ENCODE measurements around the gene KCTD12.
A peak's percentile ranks its signal among the peaks of the same experiment; 100 is the strongest.

The KCTD12 gene

GRCh38 chr13:76888421-76888820 lies 2.2 kb upstream of the KCTD12 start:
- DNase-seq (ENCODE audit: low read depth in 1 of 2, low spot score in 1 of 2): no peak

DNA sequence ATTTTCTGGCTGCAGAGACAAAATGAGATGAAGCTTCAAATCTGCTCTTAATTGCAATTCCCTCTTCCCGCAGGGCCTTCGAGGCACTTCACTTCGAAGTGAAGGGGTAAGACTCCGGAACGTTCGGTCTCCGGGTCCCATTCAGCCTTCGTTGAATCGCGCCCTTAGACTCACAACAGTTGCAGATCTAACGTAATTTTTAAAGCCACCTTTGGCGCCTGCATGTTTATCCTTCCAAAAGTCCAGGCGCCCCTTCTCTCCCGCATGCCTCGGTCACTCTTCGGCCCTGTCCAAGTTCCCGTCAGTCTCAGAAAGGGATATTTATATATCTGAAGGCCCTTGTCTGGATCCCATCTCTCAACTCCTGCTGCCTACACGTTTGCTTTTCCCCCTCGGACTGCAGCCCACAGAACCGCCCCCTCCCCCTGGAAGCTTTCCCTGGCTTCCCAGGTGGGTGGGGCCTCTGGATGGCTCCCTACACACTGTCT lies 915 bp upstream of the KCTD12 start:
- no peak for DNase-seq (ENCODE audit: low read depth in 1 of 2, low spot score in 1 of 2)

DNA sequence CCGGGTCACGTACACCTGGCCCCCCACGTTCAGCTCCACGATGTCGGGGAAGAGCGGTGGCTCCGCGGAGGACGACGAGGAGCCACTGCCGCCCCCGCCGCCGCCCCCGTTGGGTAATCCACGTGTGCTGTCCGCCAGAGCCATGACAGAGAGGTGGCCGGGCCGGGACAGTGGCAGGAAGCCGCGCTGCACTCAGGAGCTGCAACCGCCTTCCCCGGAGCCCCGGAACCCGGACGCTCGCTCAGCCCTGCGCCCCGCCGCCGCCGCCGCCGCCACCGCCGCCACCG lies 257 bp downstream of the KCTD12 start:
- peak in 1 of 2 donors; percentile 35 for DNase-seq (ENCODE audit: low read depth in 1 of 2, low spot score in 1 of 2)

- DNase-seq (ENCODE audit: low read depth in 1 of 2, low spot score in 1 of 2): peak; percentile 18 to 28
Observed at GRCh38 chr13:76885203-76886004, 801 bp downstream of the KCTD12 start.

DNA sequence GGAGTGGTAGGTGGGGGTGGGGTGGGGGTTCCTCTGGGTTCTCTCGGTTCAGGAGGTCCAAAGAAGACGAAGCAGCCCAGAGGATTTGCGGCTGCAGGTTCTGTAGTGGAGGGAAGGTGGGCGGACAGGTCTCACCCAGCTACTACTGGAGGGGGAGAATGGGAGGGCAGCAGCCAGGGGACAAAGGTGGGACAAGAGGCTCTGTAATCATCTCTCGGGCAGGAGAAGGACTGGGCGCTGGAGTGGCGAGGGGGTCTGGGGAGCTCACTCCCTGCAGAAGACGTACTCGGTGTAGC lies 1.4 kb downstream of the KCTD12 start:
- DNase-seq (ENCODE audit: low read depth in 1 of 2, low spot score in 1 of 2): no peak

DNA sequence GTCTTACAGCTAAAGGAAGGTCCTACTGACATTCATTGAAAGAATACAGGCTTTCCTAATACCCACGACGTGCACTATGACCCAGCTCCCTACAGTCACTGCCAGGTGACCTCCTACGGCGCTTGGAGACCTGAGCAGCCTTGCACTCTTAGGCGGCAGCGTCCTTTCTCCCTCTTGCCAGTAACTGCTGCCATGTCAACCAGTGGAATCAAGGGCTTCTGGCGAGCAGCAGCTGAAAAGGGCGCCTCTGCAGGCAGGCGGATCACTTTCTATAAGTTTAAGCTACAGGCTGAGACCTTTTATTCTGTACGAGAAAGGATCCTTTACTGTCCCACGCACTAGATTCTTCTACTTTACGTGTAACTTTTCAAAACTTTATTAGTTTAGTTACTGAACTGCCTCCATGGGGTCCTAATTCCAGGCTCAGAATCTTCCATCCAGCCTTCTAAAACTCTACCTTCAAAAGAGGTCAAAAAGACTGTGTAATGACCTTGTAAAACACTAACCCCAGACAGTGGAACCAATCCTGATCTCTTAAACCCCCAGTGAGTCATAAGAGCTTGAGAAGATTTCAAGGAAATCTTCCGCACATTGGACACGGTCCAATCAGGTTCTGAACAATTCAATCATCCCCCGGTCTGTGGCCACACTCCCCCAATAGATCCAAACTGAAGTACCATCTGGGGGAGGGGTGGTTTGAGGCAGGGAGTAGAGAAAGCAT lies 1.9 kb downstream of the KCTD12 start:
- no peak for DNase-seq (ENCODE audit: low read depth in 1 of 2, low spot score in 1 of 2)

DNA sequence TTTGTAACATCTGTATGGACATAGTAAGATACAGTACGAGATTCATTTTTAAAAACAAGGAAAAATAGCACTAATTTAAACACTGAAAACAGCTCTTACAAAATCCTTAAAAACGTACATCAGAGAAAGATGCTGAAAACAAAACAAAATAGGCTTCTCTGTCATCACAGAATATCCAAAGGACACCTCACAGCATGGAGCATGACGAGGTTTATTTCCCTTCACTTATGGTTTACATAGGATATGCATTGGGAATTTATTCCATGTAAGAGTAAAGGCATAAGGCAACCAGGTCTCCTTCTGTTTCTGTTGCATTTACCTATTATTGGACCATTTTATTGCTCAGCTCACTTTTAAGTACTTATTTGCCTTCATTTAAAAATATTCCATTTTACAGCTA lies 3.0 kb downstream of the KCTD12 start:
- DNase-seq (ENCODE audit: low read depth in 1 of 2, low spot score in 1 of 2): no peak

DNA sequence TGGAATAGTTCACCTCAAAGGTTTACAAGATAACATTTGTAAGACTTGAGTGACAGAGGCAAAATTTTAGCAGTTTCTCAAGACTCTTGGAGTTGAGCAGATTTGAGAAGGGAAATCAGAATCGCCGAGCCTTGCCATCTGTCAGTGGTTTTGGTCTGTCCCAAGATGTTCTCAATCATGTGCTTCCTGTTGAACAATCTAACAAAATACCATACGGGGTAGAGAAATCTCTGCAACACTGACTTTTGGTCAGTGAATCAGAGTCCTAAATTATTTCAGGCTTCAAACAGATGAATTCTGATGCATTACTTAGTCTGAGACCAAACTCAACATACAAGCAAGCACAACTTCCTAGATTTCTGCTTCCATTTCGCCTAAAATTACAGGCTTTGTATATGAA lies 3.8 kb downstream of the KCTD12 start:
- DNase-seq (ENCODE audit: low read depth in 1 of 2, low spot score in 1 of 2): no peak

GRCh38 chr13:76879883-76880270 lies 6.3 kb downstream of the KCTD12 start:
- DNase-seq (ENCODE audit: low read depth in 1 of 2, low spot score in 1 of 2): no peak

DNA sequence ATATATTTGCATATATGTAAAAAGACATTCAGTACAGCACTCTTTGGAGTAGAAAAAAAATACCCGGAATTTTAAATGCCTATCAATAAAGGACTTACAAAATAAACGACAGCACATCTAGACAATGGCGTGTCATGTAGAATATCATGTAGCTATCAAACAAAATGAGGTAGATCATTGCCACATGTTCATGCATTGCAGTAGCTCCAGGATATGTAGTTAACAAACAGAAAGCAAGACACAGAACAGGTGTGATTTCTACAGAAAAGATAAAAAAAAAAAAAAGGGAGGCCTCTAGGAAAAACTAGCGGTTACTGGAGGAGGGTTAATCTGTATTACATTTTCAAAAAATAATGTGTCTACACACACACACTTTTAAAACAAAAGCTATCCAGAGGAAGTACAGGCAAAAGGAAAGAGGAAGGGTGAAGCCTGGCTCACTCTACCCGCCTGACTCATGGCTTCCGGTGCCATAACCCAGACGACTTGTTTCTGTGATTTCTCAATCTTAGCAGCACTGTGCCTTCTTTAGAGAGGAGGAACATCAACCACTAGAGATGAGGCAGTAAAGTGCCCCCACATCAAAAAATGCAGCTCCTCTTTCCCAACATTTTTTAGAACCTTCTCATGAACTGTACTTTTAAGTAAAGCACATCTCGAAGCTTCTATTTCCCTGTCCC lies 6.9 kb downstream of the KCTD12 start:
- peak in 1 of 2 donors; percentile 50 for DNase-seq (ENCODE audit: low read depth in 1 of 2, low spot score in 1 of 2)

- no peak for DNase-seq (ENCODE audit: low read depth in 1 of 2, low spot score in 1 of 2)
Observed at GRCh38 chr13:76878043-76878442, 8.2 kb downstream of the KCTD12 start.

DNA sequence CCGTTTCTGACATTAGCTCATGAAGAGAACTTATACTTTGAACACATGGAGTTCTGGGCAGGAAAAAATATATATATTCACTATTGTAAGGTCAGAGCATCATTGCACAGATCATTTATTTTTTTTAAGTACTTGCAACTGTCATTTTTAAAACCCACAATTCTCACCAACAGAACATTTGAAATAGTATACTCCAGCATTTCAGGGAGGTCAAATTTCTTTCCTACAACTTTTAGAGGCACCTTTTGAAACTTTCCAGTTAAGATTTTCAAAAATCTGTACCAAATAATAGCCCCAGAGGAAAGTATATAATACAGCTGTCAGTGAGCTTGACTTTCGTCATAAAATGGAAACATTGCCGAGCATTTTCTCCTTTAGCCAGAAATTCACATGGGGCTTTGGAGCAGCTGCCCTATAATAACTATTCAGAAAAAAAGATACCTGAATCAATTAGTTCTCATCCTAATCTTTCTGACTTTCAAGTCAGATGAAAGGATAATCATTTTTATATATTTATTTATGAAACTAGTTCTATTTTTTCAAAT lies 10.9 kb downstream of the KCTD12 start:
- no peak for DNase-seq (ENCODE audit: low read depth in 1 of 2, low spot score in 1 of 2)

DNA sequence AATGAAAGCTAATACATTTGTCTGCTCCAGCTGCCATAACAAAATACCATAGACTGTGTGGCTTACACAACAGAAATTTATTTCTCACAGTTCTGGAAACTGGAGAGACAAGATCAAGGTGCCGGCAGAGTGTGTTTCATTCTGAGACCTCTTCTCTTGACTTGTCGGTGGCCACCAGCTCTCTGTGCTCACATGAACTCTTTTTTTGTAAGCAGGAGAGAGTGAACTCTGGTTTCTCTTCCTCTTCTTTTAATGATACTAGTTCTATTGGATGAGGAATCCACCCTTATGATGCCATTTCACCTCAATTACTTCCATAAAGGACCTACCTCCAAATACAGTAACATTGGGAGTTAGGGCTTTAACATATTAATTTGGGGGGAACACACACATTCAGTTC lies 11.7 kb downstream of the KCTD12 start:
- DNase-seq (ENCODE audit: low read depth in 1 of 2, low spot score in 1 of 2): no peak

DNA sequence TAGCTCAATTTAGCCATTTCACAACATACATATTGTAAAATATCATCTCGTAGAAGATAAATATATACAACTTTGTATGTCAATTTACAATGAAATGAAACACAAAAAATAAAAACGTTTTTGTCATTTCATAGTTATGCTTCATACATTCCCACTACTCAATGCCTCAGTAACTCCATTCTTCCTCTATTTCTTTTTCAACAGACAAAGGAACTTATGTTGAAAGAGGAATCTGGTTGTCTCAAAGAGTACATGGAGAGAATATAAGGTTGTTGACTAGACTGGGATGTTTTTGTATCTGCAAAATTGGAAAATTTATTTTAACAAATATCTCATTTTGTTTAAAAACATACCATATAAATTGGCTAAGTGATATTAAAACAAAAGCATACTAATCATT lies 12.8 kb downstream of the KCTD12 start:
- DNase-seq (ENCODE audit: low read depth in 1 of 2, low spot score in 1 of 2): no peak

GRCh38 chr13:76872675-76873074 lies 13.5 kb downstream of the KCTD12 start:
- DNase-seq (ENCODE audit: low read depth in 1 of 2, low spot score in 1 of 2): no peak

- DNase-seq (ENCODE audit: low read depth in 1 of 2, low spot score in 1 of 2): no peak
Observed at GRCh38 chr13:76871432-76871831, 14.8 kb downstream of the KCTD12 start.

- no peak for DNase-seq (ENCODE audit: low read depth in 1 of 2, low spot score in 1 of 2)
Observed at GRCh38 chr13:76868371-76868770, 17.8 kb downstream of the KCTD12 start.

DNA sequence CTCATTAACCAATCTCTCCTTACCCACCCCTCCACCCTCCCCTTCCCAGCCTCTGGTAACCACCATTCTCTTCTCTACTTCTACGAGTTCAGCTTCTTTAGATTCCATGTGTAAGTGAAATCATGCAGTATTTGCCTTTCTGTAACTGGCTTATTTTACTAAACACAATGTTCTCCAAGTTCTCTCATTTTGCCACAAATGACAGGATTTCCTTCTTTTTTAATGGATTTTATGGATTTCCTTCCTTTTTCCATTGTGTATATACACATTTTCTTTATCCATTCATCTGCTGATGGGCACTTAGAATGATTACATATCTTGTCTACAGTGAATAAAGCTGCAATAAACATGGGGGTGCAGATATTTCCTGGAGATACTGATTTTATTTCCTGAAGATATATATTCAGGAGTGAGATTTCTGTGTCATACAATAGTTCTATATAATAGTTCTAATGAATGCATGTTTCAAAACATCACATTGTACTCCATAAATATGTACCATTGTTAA lies 20.2 kb downstream of the KCTD12 start:
- no peak for DNase-seq (ENCODE audit: low read depth in 1 of 2, low spot score in 1 of 2)

- DNase-seq (ENCODE audit: low read depth in 1 of 2, low spot score in 1 of 2): no peak
Observed at GRCh38 chr13:76865109-76865508, 21.1 kb downstream of the KCTD12 start.

GRCh38 chr13:76864259-76864658 lies 21.9 kb downstream of the KCTD12 start:
- DNase-seq (ENCODE audit: low read depth in 1 of 2, low spot score in 1 of 2): no peak

GRCh38 chr13:76863022-76863421 lies 23.2 kb downstream of the KCTD12 start:
- DNase-seq (ENCODE audit: low read depth in 1 of 2, low spot score in 1 of 2): no peak

DNA sequence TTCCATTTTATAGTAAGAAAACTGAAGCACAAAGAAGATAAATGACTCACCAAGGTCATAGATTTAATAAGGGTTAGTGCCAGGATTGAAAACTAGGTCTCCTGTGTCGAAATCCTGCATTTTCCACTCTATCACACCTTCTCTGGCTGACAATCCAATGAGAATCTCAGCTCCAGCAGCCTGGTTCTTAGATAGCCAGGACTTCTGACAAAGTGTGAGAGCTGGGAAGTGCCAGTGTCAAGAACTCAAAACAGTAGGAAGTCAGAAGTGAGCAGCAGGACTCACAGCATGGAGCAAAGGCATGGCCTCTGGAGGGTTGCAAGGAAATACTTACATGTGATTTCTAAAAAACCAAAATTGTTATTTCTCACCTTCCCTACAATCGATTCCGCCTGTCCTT lies 24.3 kb downstream of the KCTD12 start:
- DNase-seq (ENCODE audit: low read depth in 1 of 2, low spot score in 1 of 2): no peak
